Measurements from ENCODE around the gene EXOC6B.
"Not testable (repeated sequence)": the region's sequence is repeated elsewhere in the genome, so short reads cannot be mapped to it uniquely, and the experiment has no call there.

The EXOC6B gene

DNA sequence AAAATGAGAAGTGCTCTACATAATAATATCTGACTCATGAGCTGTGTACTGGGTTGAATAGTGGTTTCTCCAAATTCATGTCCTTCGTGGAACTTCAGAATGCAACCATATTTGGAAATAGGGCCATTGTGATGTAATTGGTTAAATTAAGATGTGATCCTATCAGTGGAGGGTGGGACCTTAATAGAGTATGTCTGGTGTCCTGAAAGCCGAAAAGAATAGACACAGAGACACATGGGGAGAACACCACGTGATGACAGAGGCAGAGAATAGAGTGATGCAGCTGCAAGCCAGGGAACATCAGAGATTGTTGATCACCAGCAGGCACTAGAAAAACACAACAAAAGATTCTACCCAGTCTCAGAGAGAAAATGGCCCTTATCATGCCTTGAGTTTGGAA, 310.1 kb downstream of the EXOC6B start:
- H3K27ac ChIP-seq (ENCODE audit: low read length) = no peak overlapping the region
- no peaks in the 10 kb centered on the region for H3K9me3 ChIP-seq (ENCODE audit: control insufficient read depth in 2 of 2, low read length in 2 of 2)
- H3K36me3 ChIP-seq (ENCODE audit: control insufficient read depth in 2 of 2, insufficient read depth in 2 of 2, low read length in 2 of 2) = no peaks in the 10 kb centered on the region
- no peaks in the 10 kb centered on the region for H3K4me1 ChIP-seq (ENCODE audit: control insufficient read depth, insufficient read depth, low read length)
- H3K9ac ChIP-seq (ENCODE audit: low read length in 2 of 2) = no peak overlapping the region
- no peaks in the 10 kb centered on the region for H3K27me3 ChIP-seq (ENCODE audit: control insufficient read depth in 1 of 2, insufficient read depth in 2 of 2, low read length in 2 of 2)
- no peak overlapping the region for H3K4me3 ChIP-seq (ENCODE audit: low read length in 2 of 2)

DNA sequence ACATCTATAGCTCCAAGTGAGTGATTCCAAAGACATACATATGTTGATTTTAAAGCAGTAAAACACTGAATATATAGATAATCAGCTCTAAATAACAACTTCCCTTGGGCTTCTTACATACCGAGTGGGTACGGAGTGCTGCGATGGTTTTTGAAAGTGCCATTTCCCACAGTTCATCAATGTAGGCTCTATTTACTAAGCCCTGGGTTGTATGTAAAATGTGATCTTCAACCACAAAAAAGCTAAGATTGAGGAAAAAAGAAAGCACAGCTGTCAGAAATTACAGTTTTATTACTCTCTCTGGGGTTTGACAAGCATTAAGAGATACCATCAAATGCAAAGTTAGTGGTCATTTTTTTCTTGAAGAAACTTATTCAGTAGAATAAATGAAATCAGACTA, 312.8 kb downstream of the EXOC6B start:
- Histone ChIP-seq H3K4me1 (ENCODE audit: control insufficient read depth, insufficient read depth, low read length) (no peaks in the 10 kb centered on the region), H3K36me3 (ENCODE audit: control insufficient read depth in 2 of 2, insufficient read depth in 2 of 2, low read length in 2 of 2) (no peaks in the 10 kb centered on the region), H3K4me3 (ENCODE audit: low read length in 2 of 2) (no peak overlapping the region), H3K27me3 (ENCODE audit: control insufficient read depth in 1 of 2, insufficient read depth in 2 of 2, low read length in 2 of 2) (no peaks in the 10 kb centered on the region), H3K27ac (ENCODE audit: low read length) (no peak overlapping the region), H3K9ac (ENCODE audit: low read length in 2 of 2) (no peak overlapping the region), H3K9me3 (ENCODE audit: control insufficient read depth in 2 of 2, low read length in 2 of 2) (no peaks in the 10 kb centered on the region)

DNA sequence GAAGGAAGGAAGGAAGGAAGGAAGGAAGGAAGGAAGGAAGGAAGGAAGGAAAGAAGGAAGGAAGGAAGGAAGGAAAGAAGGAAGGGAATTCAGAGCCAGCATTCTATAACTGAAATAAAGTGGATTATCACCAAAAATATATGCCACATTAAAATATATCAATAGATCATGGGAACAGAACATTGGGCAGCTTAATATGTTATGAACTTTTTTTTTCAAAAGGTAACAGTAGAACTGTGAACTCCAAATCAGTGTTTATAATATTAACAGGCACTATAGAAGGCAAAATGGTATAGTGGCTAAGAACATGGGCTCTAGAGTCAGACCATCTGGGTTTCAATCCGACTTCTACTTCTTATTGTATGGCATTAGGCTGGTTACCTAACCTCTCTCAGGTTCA, 313.5 kb downstream of the EXOC6B start:
- Histone ChIP-seq H3K36me3 (ENCODE audit: control insufficient read depth in 2 of 2, insufficient read depth in 2 of 2, low read length in 2 of 2) (no peaks in the 10 kb centered on the region), H3K4me1 (ENCODE audit: control insufficient read depth, insufficient read depth, low read length) (no peaks in the 10 kb centered on the region), H3K9ac (ENCODE audit: low read length in 2 of 2) (no peak overlapping the region), H3K4me3 (ENCODE audit: low read length in 2 of 2) (no peak overlapping the region), H3K27me3 (ENCODE audit: control insufficient read depth in 1 of 2, insufficient read depth in 2 of 2, low read length in 2 of 2) (no peaks in the 10 kb centered on the region), H3K9me3 (ENCODE audit: control insufficient read depth in 2 of 2, low read length in 2 of 2) (no peaks in the 10 kb centered on the region), H3K27ac (ENCODE audit: low read length) (no peak overlapping the region)

DNA sequence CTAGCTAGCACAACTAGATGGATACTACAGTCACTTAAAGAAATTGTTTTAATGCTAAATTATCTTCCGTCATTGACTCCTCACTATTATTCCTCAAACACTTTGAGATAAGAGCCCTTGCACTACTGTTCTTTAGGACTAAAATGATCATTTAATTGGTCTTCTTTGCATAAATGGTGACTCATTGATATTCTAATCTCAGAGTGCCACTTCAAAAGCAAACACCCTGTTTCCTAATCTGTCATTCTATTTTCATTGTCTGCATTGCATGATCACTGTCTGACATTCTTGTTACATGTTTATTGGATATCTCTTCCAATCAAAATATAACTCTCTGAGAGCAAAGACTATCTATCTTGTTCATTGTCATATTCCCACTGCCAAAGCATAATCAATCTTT, 313.9 kb downstream of the EXOC6B start:
- Histone ChIP-seq H3K4me1 (ENCODE audit: control insufficient read depth, insufficient read depth, low read length) (no peaks in the 10 kb centered on the region), H3K27me3 (ENCODE audit: control insufficient read depth in 1 of 2, insufficient read depth in 2 of 2, low read length in 2 of 2) (no peaks in the 10 kb centered on the region), H3K9ac (ENCODE audit: low read length in 2 of 2) (no peak overlapping the region), H3K4me3 (ENCODE audit: low read length in 2 of 2) (no peak overlapping the region), H3K9me3 (ENCODE audit: control insufficient read depth in 2 of 2, low read length in 2 of 2) (no peaks in the 10 kb centered on the region), H3K36me3 (ENCODE audit: control insufficient read depth in 2 of 2, insufficient read depth in 2 of 2, low read length in 2 of 2) (no peaks in the 10 kb centered on the region), H3K27ac (ENCODE audit: low read length) (no peak overlapping the region)

DNA sequence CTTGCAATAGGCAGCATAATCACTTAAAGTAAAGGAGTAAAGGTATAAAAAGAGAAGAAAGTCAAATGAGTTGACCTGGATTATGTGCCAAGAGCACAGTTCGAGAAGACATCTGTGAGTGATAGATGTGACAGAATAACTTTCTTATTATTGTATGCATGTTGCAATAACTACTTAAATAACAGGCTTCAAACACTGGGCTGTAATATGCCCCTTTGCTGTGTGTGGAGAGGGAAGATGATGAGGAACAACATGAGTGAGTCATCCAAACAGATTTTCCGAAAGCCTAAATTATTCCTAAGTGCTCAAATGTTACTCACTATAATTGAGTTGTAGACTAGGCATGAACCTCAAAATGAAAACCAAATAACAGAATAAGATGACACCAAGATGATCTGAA, 328.1 kb downstream of the EXOC6B start:
- Histone ChIP-seq H3K9ac (ENCODE audit: low read length in 2 of 2) (no peak overlapping the region), H3K4me3 (ENCODE audit: low read length in 2 of 2) (no peak overlapping the region), H3K27ac (ENCODE audit: low read length) (no peak overlapping the region), H3K4me1 (ENCODE audit: control insufficient read depth, insufficient read depth, low read length) (no peaks in the 10 kb centered on the region), H3K9me3 (ENCODE audit: control insufficient read depth in 2 of 2, low read length in 2 of 2) (no peaks in the 10 kb centered on the region), H3K36me3 (ENCODE audit: control insufficient read depth in 2 of 2, insufficient read depth in 2 of 2, low read length in 2 of 2) (peaks cover 0 to 8% of the 10 kb centered on the region in 2 donors), H3K27me3 (ENCODE audit: control insufficient read depth in 1 of 2, insufficient read depth in 2 of 2, low read length in 2 of 2) (no peaks in the 10 kb centered on the region)

DNA sequence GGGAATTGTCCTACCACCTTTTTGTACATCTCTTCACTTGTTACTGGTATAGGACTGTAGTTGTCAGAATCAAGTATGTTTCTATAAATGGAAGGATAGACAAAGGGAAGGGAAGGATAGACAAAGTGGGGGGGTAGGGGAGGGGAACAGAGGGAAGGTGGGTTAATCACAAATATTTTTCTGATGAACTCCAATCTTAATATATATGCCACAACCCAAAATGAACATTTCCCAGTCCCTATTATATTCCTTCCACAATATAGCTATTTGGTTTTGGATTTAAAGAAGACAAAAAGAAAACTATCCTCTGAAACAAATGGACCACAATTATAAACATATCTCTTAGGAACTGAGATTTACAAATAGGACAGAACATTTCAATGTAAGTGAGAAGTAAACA, 329.4 kb downstream of the EXOC6B start:
- Histone ChIP-seq H3K9me3 (ENCODE audit: control insufficient read depth in 2 of 2, low read length in 2 of 2) (no peaks in the 10 kb centered on the region), H3K4me1 (ENCODE audit: control insufficient read depth, insufficient read depth, low read length) (no peaks in the 10 kb centered on the region), H3K9ac (ENCODE audit: low read length in 2 of 2) (no peak overlapping the region), H3K27me3 (ENCODE audit: control insufficient read depth in 1 of 2, insufficient read depth in 2 of 2, low read length in 2 of 2) (no peaks in the 10 kb centered on the region), H3K4me3 (ENCODE audit: low read length in 2 of 2) (no peak overlapping the region), H3K36me3 (ENCODE audit: control insufficient read depth in 2 of 2, insufficient read depth in 2 of 2, low read length in 2 of 2) (peaks cover 0 to 8% of the 10 kb centered on the region in 2 donors), H3K27ac (ENCODE audit: low read length) (no peak overlapping the region)

DNA sequence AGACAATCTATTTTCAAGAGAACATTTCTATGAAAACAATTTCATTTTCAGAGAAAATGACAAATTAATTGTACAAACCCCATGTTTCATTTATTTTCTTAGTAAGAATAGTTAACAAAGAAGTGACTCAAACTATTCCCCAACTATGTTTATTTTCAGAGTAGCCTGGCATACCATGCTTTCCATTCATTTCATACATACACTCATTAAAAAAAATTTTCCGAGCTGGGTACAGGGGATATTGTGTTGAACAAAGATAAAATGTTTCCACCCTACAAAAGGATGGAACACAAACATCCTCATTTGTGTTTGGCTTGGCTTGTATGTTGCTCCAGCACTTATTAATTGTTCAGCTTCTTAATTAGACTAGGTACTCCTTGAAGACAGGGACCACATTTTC, 331.4 kb downstream of the EXOC6B start:
- peaks cover 2 to 8% of the 10 kb centered on the region in 2 donors for H3K36me3 ChIP-seq (ENCODE audit: control insufficient read depth in 2 of 2, insufficient read depth in 2 of 2, low read length in 2 of 2)

DNA sequence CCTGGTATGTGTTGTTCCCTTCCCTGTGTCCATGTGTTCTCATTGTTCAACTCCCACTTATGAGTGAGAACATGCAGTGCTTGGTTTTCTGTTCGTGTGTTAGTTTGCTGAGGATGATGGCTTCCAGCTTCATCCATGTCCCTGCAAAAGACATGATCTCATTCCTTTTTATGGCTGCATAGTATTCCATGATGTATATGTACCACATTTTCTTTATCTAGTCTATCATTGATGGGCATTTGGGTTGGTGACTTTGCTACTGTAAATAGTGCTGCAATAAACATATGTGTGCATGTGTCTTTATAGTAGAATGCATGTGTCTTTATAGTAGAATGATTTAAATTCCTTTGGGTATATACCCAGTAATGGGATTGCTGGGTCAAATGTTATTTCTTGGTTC, 341.2 kb downstream of the EXOC6B start:
- H3K36me3 ChIP-seq (ENCODE audit: control insufficient read depth in 2 of 2, insufficient read depth in 2 of 2, low read length in 2 of 2); H3K9me3 ChIP-seq (ENCODE audit: control insufficient read depth in 2 of 2, low read length in 2 of 2); H3K9ac ChIP-seq (ENCODE audit: low read length in 2 of 2); H3K4me1 ChIP-seq (ENCODE audit: control insufficient read depth, insufficient read depth, low read length); H3K4me3 ChIP-seq (ENCODE audit: low read length in 2 of 2); H3K27me3 ChIP-seq (ENCODE audit: control insufficient read depth in 1 of 2, insufficient read depth in 2 of 2, low read length in 2 of 2); H3K27ac ChIP-seq (ENCODE audit: low read length): not testable (repeated sequence)

More for the DNA sequence above, 331.4 kb downstream of the EXOC6B start:
- Histone ChIP-seq H3K27me3 (ENCODE audit: control insufficient read depth in 1 of 2, insufficient read depth in 2 of 2, low read length in 2 of 2) (no peaks in the 10 kb centered on the region), H3K9me3 (ENCODE audit: control insufficient read depth in 2 of 2, low read length in 2 of 2) (no peaks in the 10 kb centered on the region), H3K27ac (ENCODE audit: low read length) (no peak overlapping the region), H3K4me1 (ENCODE audit: control insufficient read depth, insufficient read depth, low read length) (no peaks in the 10 kb centered on the region), H3K4me3 (ENCODE audit: low read length in 2 of 2) (no peak overlapping the region), H3K9ac (ENCODE audit: low read length in 2 of 2) (no peak overlapping the region)

DNA sequence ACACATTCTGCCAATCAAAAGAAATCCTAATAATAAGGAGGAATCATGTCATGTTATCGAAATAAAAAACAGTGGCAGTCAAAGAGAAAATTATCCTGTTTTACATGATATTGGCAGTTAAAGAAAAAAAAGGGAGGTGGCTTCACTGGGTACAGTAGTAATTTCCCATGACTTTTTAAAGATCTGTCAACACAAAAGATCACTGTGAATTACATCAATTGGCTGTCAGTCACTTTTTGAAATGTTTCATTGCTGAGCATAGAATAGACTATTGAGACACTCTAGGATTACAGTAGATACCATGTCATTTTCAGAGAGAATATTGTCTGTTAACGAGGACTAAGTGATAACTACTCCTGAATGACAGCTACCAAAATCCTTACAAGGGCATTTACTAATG, 342.5 kb downstream of the EXOC6B start:
- Histone ChIP-seq H3K4me3 (ENCODE audit: low read length in 2 of 2) (no peak overlapping the region), H3K27ac (ENCODE audit: low read length) (no peak overlapping the region), H3K9ac (ENCODE audit: low read length in 2 of 2) (no peak overlapping the region), H3K36me3 (ENCODE audit: control insufficient read depth in 2 of 2, insufficient read depth in 2 of 2, low read length in 2 of 2) (peaks cover 0 to 3% of the 10 kb centered on the region in 2 donors), H3K4me1 (ENCODE audit: control insufficient read depth, insufficient read depth, low read length) (no peaks in the 10 kb centered on the region), H3K9me3 (ENCODE audit: control insufficient read depth in 2 of 2, low read length in 2 of 2) (no peaks in the 10 kb centered on the region), H3K27me3 (ENCODE audit: control insufficient read depth in 1 of 2, insufficient read depth in 2 of 2, low read length in 2 of 2) (no peaks in the 10 kb centered on the region)

DNA sequence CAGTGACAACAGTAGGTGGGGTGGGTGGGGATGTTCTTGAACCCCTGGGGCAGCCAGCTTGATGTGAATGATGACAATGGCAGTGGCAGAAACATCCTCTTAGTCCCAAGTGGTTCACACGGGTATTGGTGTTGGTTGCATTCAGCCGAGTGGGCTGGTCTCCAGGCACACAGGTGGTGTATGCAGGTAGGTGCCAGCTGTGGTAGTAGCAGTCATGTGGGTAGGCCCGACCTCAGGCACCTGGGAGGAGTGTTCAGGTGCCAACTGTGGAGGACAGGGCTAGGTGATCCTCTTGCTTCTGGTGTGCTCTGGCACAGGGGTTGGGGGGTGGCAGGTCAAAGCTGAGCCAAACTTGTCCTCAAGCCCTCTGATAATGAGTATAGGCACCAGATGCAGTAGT, 350.6 kb downstream of the EXOC6B start:
- Histone ChIP-seq H3K4me1 (ENCODE audit: control insufficient read depth, insufficient read depth, low read length) (no peaks in the 10 kb centered on the region), H3K9ac (ENCODE audit: low read length in 2 of 2) (no peak overlapping the region), H3K9me3 (ENCODE audit: control insufficient read depth in 2 of 2, low read length in 2 of 2) (no peaks in the 10 kb centered on the region), H3K36me3 (ENCODE audit: control insufficient read depth in 2 of 2, insufficient read depth in 2 of 2, low read length in 2 of 2) (peaks cover 4 to 9% of the 10 kb centered on the region in 2 donors), H3K4me3 (ENCODE audit: low read length in 2 of 2) (peak overlapping the region in 1 of 2 donors; percentile 7), H3K27me3 (ENCODE audit: control insufficient read depth in 1 of 2, insufficient read depth in 2 of 2, low read length in 2 of 2) (no peaks in the 10 kb centered on the region), H3K27ac (ENCODE audit: low read length) (no peak overlapping the region)

DNA sequence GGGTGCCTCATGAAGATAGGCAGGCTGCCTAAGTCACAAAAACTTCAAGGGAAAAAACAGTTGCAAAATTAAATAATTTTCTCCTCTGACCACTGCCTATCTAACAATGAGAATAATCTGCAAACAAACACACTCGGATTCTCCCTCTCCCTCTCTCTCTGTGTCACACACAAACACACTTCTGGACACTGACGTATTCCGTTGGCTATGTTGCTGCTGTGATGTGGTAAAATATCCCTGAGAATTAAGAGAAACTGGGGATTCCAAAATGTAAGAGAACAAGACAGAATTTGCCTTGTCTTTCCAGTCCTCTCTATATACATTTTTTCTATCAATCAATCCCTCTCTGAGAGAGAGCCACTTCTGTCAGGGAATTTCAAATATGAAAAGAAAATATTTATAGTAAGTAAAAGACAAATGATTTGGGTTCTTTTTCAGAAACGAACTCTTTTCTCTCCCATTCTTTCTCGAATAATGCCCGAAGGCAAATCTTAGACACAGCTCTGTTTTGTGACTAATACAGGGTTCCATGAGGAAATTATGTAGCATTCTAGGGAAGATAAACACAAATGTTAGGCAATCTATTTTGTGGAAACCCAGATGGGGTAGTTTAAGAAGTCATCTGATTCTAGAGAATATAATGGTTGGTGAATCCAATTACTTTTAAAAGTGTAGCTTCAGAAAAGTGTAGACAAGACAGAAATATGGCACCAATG, 367.9 kb downstream of the EXOC6B start:
- Histone ChIP-seq H3K27ac (ENCODE audit: low read length) (no peak overlapping the region), H3K4me3 (ENCODE audit: low read length in 2 of 2) (no peak overlapping the region), H3K36me3 (ENCODE audit: control insufficient read depth in 2 of 2, insufficient read depth in 2 of 2, low read length in 2 of 2) (peaks cover 0 to 2% of the 10 kb centered on the region in 2 donors), H3K9me3 (ENCODE audit: control insufficient read depth in 2 of 2, low read length in 2 of 2) (no peaks in the 10 kb centered on the region), H3K9ac (ENCODE audit: low read length in 2 of 2) (no peak overlapping the region), H3K27me3 (ENCODE audit: control insufficient read depth in 1 of 2, insufficient read depth in 2 of 2, low read length in 2 of 2) (no peaks in the 10 kb centered on the region), H3K4me1 (ENCODE audit: control insufficient read depth, insufficient read depth, low read length) (no peaks in the 10 kb centered on the region)

Measured in stomach smooth muscle (tissue), 2 donors.